IMR-90 (cell line): ENCODE measurements around the gene TEP1. TPM values are rescaled to one million over a fixed set of nuclear protein-coding genes. Genes with fewer than 3 reads are reported as not detected.

Experiments
- ATAC-seq: fragments of 200-7000 bp; cut with Tn5 transposase; 2 replicates; pipeline ENCODE4 v1.9.1; 2020; ENCODE audit warnings: low read depth, mild to moderate bottlenecking, moderate library complexity
- BruUV-seq: library from RNA; stranded (reverse); fragments of 400-500 nt; replicated peaks from 2 replicates; lab custom pipeline; 2021; lab: Mats Ljungman, UMichigan
- CTCF ChIA-PET: fragments of 300-600 bp; formaldehyde crosslinking; extraction: SDS; loops from one replicate; lab custom pipeline; 2021; ENCODE audit warnings: antibody characterized with exemption; lab: Yijun Ruan, JAX
- POLR2A ChIA-PET: fragments of 300-600 bp; sonication (Branson Sonifier 250); formaldehyde crosslinking; loops from one replicate; lab custom pipeline; 2022; ENCODE audit warnings: antibody characterized with exemption; ENCODE audit not compliant: unreplicated experiment; lab: Charles Lee
- DNase-seq: peaks from one replicate; pipeline ENCODE4 v3.0.0; 2013
- H2AFZ ChIP-seq: replicated peaks from 2 replicates; pipeline ENCODE3; 2013; ENCODE audit warnings: low read length, mild to moderate bottlenecking; ENCODE audit not compliant: poor library complexity
- H2AK5ac ChIP-seq: 2 replicates; pipeline ENCODE4 v1.6.1; 2013; ENCODE audit warnings: low read depth, low read length, inconsistent platforms
- H2AK9ac ChIP-seq: replicated peaks from 2 replicates; pipeline ENCODE3; 2013; ENCODE audit warnings: mild to moderate bottlenecking, low read depth, low read length, moderate library complexity; ENCODE audit not compliant: poor library complexity
- H2BK120ac ChIP-seq: 2 replicates; pipeline ENCODE4 v1.6.1; 2013; ENCODE audit warnings: low read depth, low read length, inconsistent platforms
- H2BK15ac ChIP-seq: 3 replicates; pipeline ENCODE4 v1.6.1; 2013; ENCODE audit warnings: low read depth, low read length, inconsistent platforms
- H2BK20ac ChIP-seq: 2 replicates; pipeline ENCODE4 v1.6.1; 2013; ENCODE audit warnings: low read depth, mild to moderate bottlenecking, inconsistent platforms, low read length, moderate library complexity
- H2BK5ac ChIP-seq: 2 replicates; pipeline ENCODE4 v1.6.1; 2013; ENCODE audit warnings: mild to moderate bottlenecking, low read depth, low read length, inconsistent platforms; ENCODE audit not compliant: poor library complexity, severe bottlenecking
- H3K14ac ChIP-seq: replicated peaks from 2 replicates; pipeline ENCODE4 v1.6.1; 2013; ENCODE audit warnings: low read depth, low read length, inconsistent platforms
- H3K18ac ChIP-seq: 2 replicates; pipeline ENCODE4 v1.6.1; 2013; ENCODE audit warnings: low read depth, low read length, control low read depth
- H3K23ac ChIP-seq: 2 replicates; pipeline ENCODE4 v1.6.1; 2013; ENCODE audit warnings: low read depth, low read length, inconsistent platforms
- H3K27ac ChIP-seq: 2 replicates; pipeline ENCODE4 v1.5.1; 2013; ENCODE audit warnings: mild to moderate bottlenecking, control low read depth, low read length; ENCODE audit not compliant: insufficient read depth
- H3K27me3 ChIP-seq: 2 replicates; pipeline ENCODE4 v1.6.1; 2013; ENCODE audit warnings: low read length; ENCODE audit not compliant: control insufficient read depth, insufficient read depth
- H3K36me3 ChIP-seq: 2 replicates; pipeline ENCODE4 v1.6.1; 2013; ENCODE audit warnings: low read length, mixed read lengths; ENCODE audit not compliant: control insufficient read depth, insufficient read depth
- H3K4ac ChIP-seq: 2 replicates; pipeline ENCODE4 v1.6.1; 2013; ENCODE audit warnings: low read depth, low read length, inconsistent platforms
- H3K4me1 ChIP-seq: 2 replicates; pipeline ENCODE4 v1.6.1; 2013; ENCODE audit warnings: low read length, mixed read lengths; ENCODE audit not compliant: control insufficient read depth, insufficient read depth
- H3K4me2 ChIP-seq: 2 replicates; pipeline ENCODE4 v1.6.1; 2013; ENCODE audit warnings: low read depth, mild to moderate bottlenecking, control low read depth, low read length, moderate library complexity
- H3K4me3 ChIP-seq: 2 replicates; pipeline ENCODE4 v1.5.1; 2013; ENCODE audit warnings: low read depth, mild to moderate bottlenecking, control low read depth, low read length, moderate library complexity; ENCODE audit not compliant: insufficient read depth
- H3K56ac ChIP-seq: 2 replicates; pipeline ENCODE4 v1.6.1; 2013; ENCODE audit warnings: low read length, inconsistent platforms; ENCODE audit not compliant: insufficient read depth; ENCODE audit errors: extremely low read depth
- H3K79me1 ChIP-seq, 2 experiments: 2 replicates each; pipeline ENCODE4 v1.6.1; 2013; ENCODE audit warnings: low read length in 2 of 2, inconsistent platforms in 1 of 2, low read depth in 1 of 2
- H3K9ac ChIP-seq: 2 replicates; pipeline ENCODE4 v1.6.1; 2013; ENCODE audit warnings: low read depth, low read length, control low read depth
- H3K9me1 ChIP-seq: 2 replicates; pipeline ENCODE4 v1.6.1; 2013; ENCODE audit warnings: low read length, inconsistent platforms; ENCODE audit not compliant: insufficient read depth
- H3K9me3 ChIP-seq: 2 replicates; pipeline ENCODE4 v1.6.1; 2013; ENCODE audit warnings: low read length; ENCODE audit not compliant: control insufficient read depth, insufficient read depth
- H4K20me1 ChIP-seq: 2 replicates; pipeline ENCODE4 v1.6.1; 2013; ENCODE audit warnings: low read length, inconsistent platforms; ENCODE audit not compliant: insufficient read depth
- H4K5ac ChIP-seq: 2 replicates; pipeline ENCODE4 v1.6.1; 2013; ENCODE audit warnings: mild to moderate bottlenecking, low read depth, low read length, control low read depth
- H4K8ac ChIP-seq, 2 experiments: 2 replicates each; pipeline ENCODE4 v1.6.1; 2013; ENCODE audit warnings: low read depth in 2 of 2, low read length in 2 of 2, control low read depth in 1 of 2, inconsistent platforms in 1 of 2
- H4K91ac ChIP-seq: 2 replicates; pipeline ENCODE4 v1.6.1; 2013; ENCODE audit warnings: low read depth, low read length, inconsistent platforms; ENCODE audit not compliant: insufficient read depth
- FOS ChIP-seq: fragments of 150-350 bp; IDR thresholded peaks from 2 replicates; pipeline ENCODE4 v1.6.1; 2016; ENCODE audit warnings: low read depth, low read length
- MXI1 ChIP-seq: IDR thresholded peaks from 2 replicates; pipeline ENCODE4 v1.6.1; 2012; ENCODE audit warnings: low read depth, mild to moderate bottlenecking, low read length, moderate library complexity, borderline replicate concordance
- NFE2L2 ChIP-seq: fragments of 150-350 bp; IDR thresholded peaks from 2 replicates; pipeline ENCODE4 v1.6.1; 2016; ENCODE audit warnings: low read depth, mild to moderate bottlenecking, low read length
- POLR2A ChIP-seq: IDR thresholded peaks from 2 replicates; pipeline ENCODE4 v1.6.1; 2012; ENCODE audit warnings: mild to moderate bottlenecking, low read depth, low read length
- RAD21 ChIP-seq: IDR thresholded peaks from 2 replicates; pipeline ENCODE4 v1.6.1; 2012; ENCODE audit warnings: low read length, improper control_type of control experiment
- WGBS, 2 experiments: methylation state at CpG; one replicate each; pipeline versions ENCODE4 v1.1.5 to v1.1.7; 2013; ENCODE audit warnings: missing lambda C conversion rate in 2 of 2; ENCODE audit not compliant: insufficient read length in 1 of 2; ENCODE audit errors: extremely low coverage in 2 of 2; 5-methylcytosine and 5-hydroxymethylcytosine counted together
- dilution Hi-C: fragments of 300-500 bp; cut with HindIII; formaldehyde crosslinking; loops from one replicate; pipeline ENCODE4 v1.14.3; 2018; ENCODE audit warnings: low sequenced_read_pairs; ENCODE audit not compliant: unreplicated experiment
- in situ Hi-C: fragments of 300-500 bp; cut with MboI; formaldehyde crosslinking; loops from 3 replicates; pipeline ENCODE4 v1.14.3; 2019; ENCODE audit warnings: low sequenced_read_pairs, inconsistent platforms, mixed read lengths
- intact Hi-C: fragments of 100-400 bp; cut with micrococcal nuclease; formaldehyde crosslinking; loops from 2 replicates; pipeline ENCODE4 v1.10.0; 2022
- polyA plus RNA-seq, 3 experiments: library from polyadenylated mRNA; depleted of rRNA; stranded (reverse); fragments of >200 nt; gene quantifications; 2 replicates each; pipeline ENCODE4 v1.2.3, GENCODE V29; 2012; ENCODE audit warnings: low replicate concordance in 1 of 3
- total RNA-seq: library from RNA; depleted of rRNA; stranded (reverse); fragments of >200 nt; gene quantifications from 2 replicates; pipeline ENCODE4 v1.2.3, GENCODE V29; 2012

The TEP1 gene
- total and polyA plus RNA-seq, 2 of the 4 experiments (the other 2 are of a cell fraction): 10.7 to 12.4 TPM

DNA sequence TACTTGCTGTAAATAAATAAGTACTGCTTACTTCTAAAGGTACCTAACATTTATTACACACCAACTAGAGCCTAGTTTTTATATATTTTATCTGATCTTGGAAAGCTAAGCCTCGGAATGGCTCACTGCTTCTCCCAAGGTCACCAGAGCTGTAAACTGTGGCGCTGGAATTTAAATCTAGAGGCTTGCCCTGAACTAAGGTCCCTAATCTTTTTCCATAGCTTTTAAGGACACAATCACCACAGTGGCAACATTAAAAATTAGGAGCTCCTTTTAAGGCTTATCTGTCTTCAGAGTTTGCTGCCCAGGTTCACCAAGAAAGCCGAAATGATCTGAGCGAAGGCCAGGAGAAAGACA, 80.9 kb downstream of the TEP1 start:
- CTCF ChIA-PET: interaction anchor here (0.6 to 2.3 kb wide), 2 partner anchors 10 to 11 kb away, joined by 3 to 5 read pairs; partner anchors contain the start of gene PARP2
- Histone ChIP-seq H3K18ac (no peak overlapping the region), H2BK15ac (no peak overlapping the region; the same call in 2 of the 3 replicates), H3K4me3 (peak overlapping the region; percentile 76), H3K9ac (peak overlapping the region; percentile 80), H3K9me3 (no peaks in the 10 kb centered on the region), H4K91ac (peak overlapping the region; percentile 5; the same call in 1 of the 2 replicates), H3K4me2 (peak overlapping the region; percentile 78), H3K9me1 (no peaks in the 10 kb centered on the region), H3K79me1 (peaks cover 0 to 15% of the 10 kb centered on the region in 2 experiments; a peak in 2 of 4 replicates), H3K56ac (peak overlapping the region; percentile 89), H3K4me1 (no peaks in the 10 kb centered on the region), H3K4ac (peak overlapping the region; percentile 64), H4K20me1 (no peaks in the 10 kb centered on the region), H2BK20ac (no peak overlapping the region), H3K14ac (peak overlapping the region; percentile 63), H3K23ac (peak overlapping the region; percentile 2), H3K27ac (peak overlapping the region; percentile 58), H2BK5ac (no peak overlapping the region), H4K5ac (no peak overlapping the region), H4K8ac (peak overlapping the region; percentile 1 to 76; a peak in 2 of 4 replicates), H3K36me3 (peaks cover 1% of the 10 kb centered on the region; the same call in 1 of the 2 replicates), H3K27me3 (no peaks in the 10 kb centered on the region), H2AK9ac (peak overlapping the region; percentile 4), H2AK5ac (peak overlapping the region; percentile 29; the same call in 1 of the 2 replicates), H2BK120ac (no peak overlapping the region), H2AFZ (no peak overlapping the region)
- intact Hi-C loops: no loop called here
- DNase-seq: no peak
- TF ChIP-seq MXI1: no peak
- no peak for TF ChIP-seq POLR2A
- TF ChIP-seq FOS: no peak
- no peak for TF ChIP-seq RAD21
- TF ChIP-seq NFE2L2: no peak
- 0% methylated on average over 2 of the region's 4 CpGs; no CpG with 5 or more reads in 1 of the 2 experiments for WGBS, 2 experiments
- in situ Hi-C loops: loop anchor here (25.0 kb wide), 2 partner anchors 655 to 755 kb away; partner anchors contain the start of genes METTL17, SLC39A2 and ZNF219
- POLR2A ChIA-PET: interaction anchor here (0.5 to 0.6 kb wide), 2 partner anchors 10 to 765 kb away, joined by 3 read pairs; no protein-coding TSS in a partner anchor
- ATAC-seq: peak; percentile 25; the same call in 1 of the 2 replicates
- dilution Hi-C loops: no loop called here
- no TSS peak for BruUV-seq
